Neuronal stem cell (in vitro differentiated cells): ENCODE data around the gene CLK3.

Experiments
- DNase-seq: peaks from one replicate; pipeline ENCODE4 v3.0.0-alpha.2; 2013; ENCODE audit warnings: low spot score
- H2AFZ ChIP-seq: one replicate; pipeline ENCODE4 v1.6.1; 2013; ENCODE audit warnings: mild to moderate bottlenecking, low read length, inconsistent platforms
- H2AK5ac ChIP-seq: 2 replicates; pipeline ENCODE4 v1.6.1; 2013; ENCODE audit warnings: low read depth, mild to moderate bottlenecking, inconsistent platforms, low read length, moderate library complexity, mixed read lengths
- H2BK120ac ChIP-seq: 2 replicates; pipeline ENCODE4 v1.6.1; 2013; ENCODE audit warnings: low read depth, mild to moderate bottlenecking, inconsistent platforms, low read length, moderate library complexity, mixed read lengths
- H2BK12ac ChIP-seq: one replicate; pipeline ENCODE4 v1.6.1; 2013; ENCODE audit warnings: low read length, inconsistent platforms
- H2BK15ac ChIP-seq: 2 replicates; pipeline ENCODE4 v1.6.1; 2013; ENCODE audit warnings: mild to moderate bottlenecking, low read length, inconsistent platforms, mixed read lengths
- H2BK5ac ChIP-seq: one replicate; pipeline ENCODE4 v1.6.1; 2013; ENCODE audit warnings: inconsistent platforms, mild to moderate bottlenecking, low read length, moderate library complexity
- H3K14ac ChIP-seq: one replicate; pipeline ENCODE4 v1.6.1; 2013; ENCODE audit warnings: low read length, inconsistent platforms
- H3K18ac ChIP-seq: 2 replicates; pipeline ENCODE4 v1.6.1; 2013; ENCODE audit warnings: low read length, inconsistent platforms
- H3K23ac ChIP-seq: 2 replicates; pipeline ENCODE4 v1.6.1; 2013; ENCODE audit warnings: low read depth, mild to moderate bottlenecking, mixed read lengths, low read length, inconsistent platforms; ENCODE audit not compliant: poor library complexity
- H3K27ac ChIP-seq: replicated peaks from 3 replicates; pipeline ENCODE4 v1.5.1; 2013; ENCODE audit warnings: low read length, inconsistent platforms
- H3K27me3 ChIP-seq, 3 experiments: 2 replicates each; pipeline ENCODE4 v1.6.1; 2013; ENCODE audit warnings: low read length in 3 of 3, mild to moderate bottlenecking in 2 of 3, inconsistent platforms in 1 of 3, low read depth in 1 of 3, mixed read lengths in 1 of 3, moderate library complexity in 1 of 3; ENCODE audit not compliant: control insufficient read depth in 3 of 3, insufficient read depth in 3 of 3
- H3K36me3 ChIP-seq, 2 donors: replicated peaks in 1 of 2; 2 replicates each; pipeline ENCODE4 v1.6.1; 2013; ENCODE audit warnings: low read length in 2 of 2; ENCODE audit not compliant: control insufficient read depth in 2 of 2, insufficient read depth in 2 of 2
- H3K4ac ChIP-seq: 2 replicates; pipeline ENCODE4 v1.6.1; 2013; ENCODE audit warnings: inconsistent platforms, mild to moderate bottlenecking, low read length, moderate library complexity
- H3K4me1 ChIP-seq, 2 donors: 1 replicate in 1 of 2; 2 replicates in 1 of 2; pipeline ENCODE4 v1.6.1; 2013; ENCODE audit warnings: low read length in 2 of 2, low read depth in 1 of 2; ENCODE audit not compliant: control insufficient read depth in 2 of 2, insufficient read depth in 1 of 2
- H3K4me2 ChIP-seq: one replicate; pipeline ENCODE4 v1.6.1; 2013; ENCODE audit warnings: mild to moderate bottlenecking, low read length, inconsistent platforms; ENCODE audit not compliant: insufficient read depth, poor library complexity, severe bottlenecking
- H3K4me3 ChIP-seq, 2 donors: 2 replicates each; pipeline ENCODE4 v1.5.1; 2013; ENCODE audit warnings: low read length in 2 of 2, mild to moderate bottlenecking in 2 of 2, inconsistent platforms in 1 of 2, moderate library complexity in 1 of 2
- H3K79me1 ChIP-seq: one replicate; pipeline ENCODE4 v1.6.1; 2013; ENCODE audit warnings: low read depth, mild to moderate bottlenecking, inconsistent platforms, low read length, moderate library complexity
- H3K9ac ChIP-seq: one replicate; pipeline ENCODE4 v1.6.1; 2013; ENCODE audit warnings: mild to moderate bottlenecking, low read depth, low read length, inconsistent platforms; ENCODE audit not compliant: poor library complexity
- H3K9me3 ChIP-seq, 2 donors: replicated peaks in 1 of 2; 2 replicates each; pipeline versions ENCODE3 to v1.6.1; 2013; ENCODE audit warnings: low read length in 2 of 2, mild to moderate bottlenecking in 2 of 2, inconsistent platforms in 1 of 2, low read depth in 1 of 2, mixed read lengths in 1 of 2, moderate library complexity in 1 of 2; ENCODE audit not compliant: control insufficient read depth in 2 of 2, insufficient read depth in 1 of 2
- H4K8ac ChIP-seq: one replicate; pipeline ENCODE4 v1.6.1; 2013; ENCODE audit warnings: low read depth, mild to moderate bottlenecking, inconsistent platforms, low read length, moderate library complexity
- H4K91ac ChIP-seq: one replicate; pipeline ENCODE4 v1.6.1; 2013; ENCODE audit warnings: low read length, low read depth, mild to moderate bottlenecking, inconsistent platforms; ENCODE audit not compliant: poor library complexity
- WGBS, 2 donors: extraction: QIAGEN DNeasy Blood & Tissue Kit; methylation state at CpG; one replicate each; pipeline ENCODE4 v1.1.7; 2013; ENCODE audit warnings: missing lambda C conversion rate in 2 of 2, mixed read lengths in 1 of 2; ENCODE audit not compliant: insufficient read length in 2 of 2, insufficient replicate concordance in 1 of 2; ENCODE audit errors: extremely low coverage in 2 of 2; 5-methylcytosine and 5-hydroxymethylcytosine counted together

The CLK3 gene

GRCh38 chr15:74630284-74631086 lies 14.8 kb downstream of the CLK3 start:
- H3K27ac ChIP-seq, result no peak overlapping the region
- H2BK120ac ChIP-seq, result no peak overlapping the region
- no CpG with 5 or more reads among the region's 6 CpGs for WGBS, 2 donors
- no peak overlapping the region for H4K91ac ChIP-seq
- H3K27me3 ChIP-seq, result no peaks in the 10 kb centered on the region
- peaks cover 1% of the 10 kb centered on the region for H3K79me1 ChIP-seq
- no peak overlapping the region for H2BK15ac ChIP-seq
- no peak overlapping the region for H3K4ac ChIP-seq
- no peaks in the 10 kb centered on the region for H3K4me1 ChIP-seq
- H2BK12ac ChIP-seq, result no peak overlapping the region
- H3K23ac ChIP-seq, result peak overlapping the region; percentile 16
- no peak overlapping the region for H3K18ac ChIP-seq
- no peak for DNase-seq
- no peak overlapping the region for H3K14ac ChIP-seq
- H3K4me3 ChIP-seq, result no peak overlapping the region
- no peak overlapping the region for H2AFZ ChIP-seq
- no peak overlapping the region for H2AK5ac ChIP-seq
- H2BK5ac ChIP-seq, result no peak overlapping the region
- H4K8ac ChIP-seq, result no peak overlapping the region
- no peak overlapping the region for H3K9ac ChIP-seq
- no peak overlapping the region for H3K4me2 ChIP-seq
- H3K36me3 ChIP-seq, result peaks cover 78 to 100% of the 10 kb centered on the region in 2 donors
- H3K9me3 ChIP-seq, result no peaks in the 10 kb centered on the region

GRCh38 chr15:74631087-74631385 lies 15.4 kb downstream of the CLK3 start:
- Histone ChIP-seq H3K4me2 (no peak overlapping the region), H3K27ac (no peak overlapping the region), H3K79me1 (peaks cover 1% of the 10 kb centered on the region), H4K8ac (no peak overlapping the region), H2AK5ac (no peak overlapping the region), H3K14ac (no peak overlapping the region), H3K9ac (no peak overlapping the region), H3K9me3 (no peaks in the 10 kb centered on the region), H2BK12ac (no peak overlapping the region), H3K36me3 (peaks cover 76 to 100% of the 10 kb centered on the region in 2 donors), H2BK5ac (no peak overlapping the region), H3K4me1 (no peaks in the 10 kb centered on the region), H2BK120ac (no peak overlapping the region), H3K23ac (no peak overlapping the region), H4K91ac (no peak overlapping the region), H3K18ac (no peak overlapping the region), H2AFZ (no peak overlapping the region), H3K4ac (no peak overlapping the region), H3K4me3 (no peak overlapping the region), H2BK15ac (no peak overlapping the region), H3K27me3 (no peaks in the 10 kb centered on the region)
- WGBS, 2 donors, result no CpG with 5 or more reads among the region's 3 CpGs
- DNase-seq, result no peak

GRCh38 chr15:74631408-74631807 lies 15.8 kb downstream of the CLK3 start:
- Histone ChIP-seq H3K4me3 (no peak overlapping the region), H3K79me1 (no peaks in the 10 kb centered on the region), H4K91ac (no peak overlapping the region), H2BK120ac (no peak overlapping the region), H3K9me3 (no peaks in the 10 kb centered on the region), H2AK5ac (no peak overlapping the region), H2BK5ac (no peak overlapping the region), H3K4me2 (no peak overlapping the region), H3K14ac (no peak overlapping the region), H3K4me1 (no peaks in the 10 kb centered on the region), H2AFZ (no peak overlapping the region), H3K18ac (no peak overlapping the region), H3K36me3 (peaks cover 73 to 100% of the 10 kb centered on the region in 2 donors), H3K27me3 (no peaks in the 10 kb centered on the region), H2BK12ac (no peak overlapping the region), H4K8ac (no peak overlapping the region), H3K9ac (peak overlapping the region; percentile 18), H3K23ac (no peak overlapping the region), H2BK15ac (no peak overlapping the region), H3K27ac (no peak overlapping the region), H3K4ac (no peak overlapping the region)
- WGBS, 2 donors, result no CpG with 5 or more reads among the region's 3 CpGs
- DNase-seq, result no peak

- Histone ChIP-seq H3K27me3 (no peaks in the 10 kb centered on the region), H2BK5ac (no peak overlapping the region), H2AFZ (no peak overlapping the region), H3K4me3 (no peak overlapping the region), H3K14ac (no peak overlapping the region), H3K4ac (no peak overlapping the region), H4K91ac (no peak overlapping the region), H4K8ac (no peak overlapping the region), H3K18ac (no peak overlapping the region), H3K27ac (no peak overlapping the region), H2BK15ac (no peak overlapping the region), H3K9ac (peak overlapping the region; percentile 18), H2AK5ac (no peak overlapping the region), H3K79me1 (no peaks in the 10 kb centered on the region), H3K9me3 (no peaks in the 10 kb centered on the region), H3K4me2 (no peak overlapping the region), H3K4me1 (no peaks in the 10 kb centered on the region), H3K23ac (no peak overlapping the region), H2BK12ac (no peak overlapping the region), H3K36me3 (peaks cover 71 to 100% of the 10 kb centered on the region in 2 donors), H2BK120ac (no peak overlapping the region)
- no CpG with 5 or more reads among the region's 8 CpGs for WGBS, 2 donors
- peak; percentile 26 for DNase-seq
Observed at GRCh38 chr15:74631935-74632560, 16.4 kb downstream of the CLK3 start.
